Measurements from ENCODE around the gene KSR1.
"Not testable (repeated sequence)": the region's sequence is repeated elsewhere in the genome, so short reads cannot be mapped to it uniquely, and the experiment has no call there.

DNA sequence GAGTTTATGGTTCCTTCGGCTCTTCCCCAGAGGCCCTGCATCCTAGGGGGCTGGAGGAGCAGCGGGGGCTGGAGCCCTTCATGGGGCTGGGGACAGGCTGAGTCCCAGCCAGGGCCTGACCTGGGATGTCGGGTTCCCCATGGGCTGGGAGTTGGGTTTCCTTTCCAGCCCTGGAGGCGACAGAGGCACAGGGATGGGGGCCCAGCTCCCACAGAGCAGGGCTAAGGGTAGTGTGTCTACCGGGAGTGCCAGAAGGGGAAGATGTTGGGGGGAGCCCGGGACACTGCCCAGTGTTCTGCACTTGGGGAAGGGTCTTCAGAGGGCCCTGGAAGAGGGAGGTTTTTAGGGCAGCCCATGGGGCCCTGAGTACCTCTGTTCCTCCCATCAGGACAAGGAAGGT lies 30.7 kb upstream of the KSR1 start:
- TF ChIP-seq POLR2AphosphoS5 (IDR thresholded peaks at IDR 0.05; ENCODE audit: borderline replicate concordance, low read depth, low read length); EZH2 (IDR thresholded peaks at IDR 0.05); FOXP2 (optimal IDR thresholded peaks at IDR 0.05; ENCODE audit: control extremely low read depth, extremely low read length, insufficient read depth): not testable (repeated sequence)
